ENCODE measurements around the gene AKR7A2. TPM values are rescaled to one million over a fixed set of nuclear protein-coding genes. Genes with fewer than 3 reads are reported as not detected.

The AKR7A2 gene
- polyA plus RNA-seq, 1 donor (not counting 4 experiments of a cell fraction or from before 2014, with no cell fraction given), result 21.4 TPM

GRCh38 chr1:19356266-19356665, 44.3 kb upstream of the AKR7A2 start:
- no peak overlapping the region for H3K4me3 ChIP-seq (ENCODE audit: control insufficient read depth in 2 of 3, extremely low read depth in 1 of 3, insufficient read depth in 2 of 3, low read depth in 1 of 3, low read length in 3 of 3)
- peaks cover 24 to 30% of the 10 kb centered on the region in 2 experiments for H3K36me3 ChIP-seq (ENCODE audit: control insufficient read depth in 2 of 2, extremely low read depth in 1 of 2, insufficient read depth in 2 of 2, low read length in 2 of 2)
- no peak overlapping the region for H3K9ac ChIP-seq (ENCODE audit: control insufficient read depth, extremely low read depth, insufficient read depth, low read length)
- no peak for DNase-seq (ENCODE audit: low read depth, low spot score)
- no peaks in the 10 kb centered on the region for H3K27me3 ChIP-seq (ENCODE audit: control insufficient read depth, extremely low read depth, insufficient read depth, low read length)
- dilution Hi-C loops (cut with MboI; ENCODE audit: extremely low pct_ligation_motif_present, low sequenced_read_pairs), result no loop called here
- no peaks in the 10 kb centered on the region for H3K9me1 ChIP-seq (ENCODE audit: control insufficient read depth, extremely low read depth, insufficient read depth, low read length)
- peaks cover 18% of the 10 kb centered on the region for H3K4me1 ChIP-seq (ENCODE audit: control insufficient read depth, extremely low read depth, insufficient read depth, low read length)
- H3K4me2 ChIP-seq (ENCODE audit: control insufficient read depth, extremely low read depth, insufficient read depth, low read depth, low read length), result no peak overlapping the region
- H3K9me3 ChIP-seq (ENCODE audit: control insufficient read depth, low read depth, low read length), result no peaks in the 10 kb centered on the region
- TF ChIP-seq EZH2 (IDR thresholded peaks at IDR 0.05; ENCODE audit: low read length), result no peak
- no peak for TF ChIP-seq CTCF (optimal IDR thresholded peaks at IDR 0.05 in 1 of 3, IDR thresholded peaks at IDR 0.05 in 1 of 3, conservative IDR thresholded peaks at IDR 0.05 in 1 of 3; ENCODE audit: extremely low read depth in 1 of 3, insufficient read depth in 2 of 3, low read length in 3 of 3)
- no peak for FAIRE-seq
- H3K79me2 ChIP-seq (ENCODE audit: control insufficient read depth, insufficient read depth, low read length), result peaks cover 19% of the 10 kb centered on the region
- no peaks in the 10 kb centered on the region for H4K20me1 ChIP-seq (ENCODE audit: control insufficient read depth, extremely low read depth, insufficient read depth, low read length)
- no peak overlapping the region for H3K27ac ChIP-seq (ENCODE audit: control insufficient read depth, insufficient read depth, low read length)
- no peak overlapping the region for H2AFZ ChIP-seq (ENCODE audit: control insufficient read depth, low read length)

- TF ChIP-seq EZH2 (IDR thresholded peaks at IDR 0.05; ENCODE audit: low read length), result no peak
- no peak for TF ChIP-seq CTCF (optimal IDR thresholded peaks at IDR 0.05 in 1 of 3, IDR thresholded peaks at IDR 0.05 in 1 of 3, conservative IDR thresholded peaks at IDR 0.05 in 1 of 3; ENCODE audit: extremely low read depth in 1 of 3, insufficient read depth in 2 of 3, low read length in 3 of 3)
- Histone ChIP-seq H3K4me3 (ENCODE audit: control insufficient read depth in 2 of 3, extremely low read depth in 1 of 3, insufficient read depth in 2 of 3, low read depth in 1 of 3, low read length in 3 of 3) (no peak overlapping the region), H4K20me1 (ENCODE audit: control insufficient read depth, extremely low read depth, insufficient read depth, low read length) (no peaks in the 10 kb centered on the region), H3K27me3 (ENCODE audit: control insufficient read depth, extremely low read depth, insufficient read depth, low read length) (no peaks in the 10 kb centered on the region), H3K79me2 (ENCODE audit: control insufficient read depth, insufficient read depth, low read length) (peaks cover 11% of the 10 kb centered on the region), H2AFZ (ENCODE audit: control insufficient read depth, low read length) (no peak overlapping the region), H3K9me3 (ENCODE audit: control insufficient read depth, low read depth, low read length) (no peaks in the 10 kb centered on the region), H3K4me2 (ENCODE audit: control insufficient read depth, extremely low read depth, insufficient read depth, low read depth, low read length) (no peak overlapping the region), H3K9me1 (ENCODE audit: control insufficient read depth, extremely low read depth, insufficient read depth, low read length) (no peaks in the 10 kb centered on the region), H3K36me3 (ENCODE audit: control insufficient read depth in 2 of 2, extremely low read depth in 1 of 2, insufficient read depth in 2 of 2, low read length in 2 of 2) (peaks cover 24 to 32% of the 10 kb centered on the region in 2 experiments), H3K9ac (ENCODE audit: control insufficient read depth, extremely low read depth, insufficient read depth, low read length) (no peak overlapping the region), H3K27ac (ENCODE audit: control insufficient read depth, insufficient read depth, low read length) (no peak overlapping the region), H3K4me1 (ENCODE audit: control insufficient read depth, extremely low read depth, insufficient read depth, low read length) (peaks cover 1% of the 10 kb centered on the region)
- FAIRE-seq, result no peak
- DNase-seq (ENCODE audit: low read depth, low spot score), result no peak
- dilution Hi-C loops (cut with MboI; ENCODE audit: extremely low pct_ligation_motif_present, low sequenced_read_pairs), result no loop called here
Measured at GRCh38 chr1:19354531-19354981, 42.6 kb upstream of the AKR7A2 start.
